ENCODE measurements around the gene ARHGAP24.

DNA sequence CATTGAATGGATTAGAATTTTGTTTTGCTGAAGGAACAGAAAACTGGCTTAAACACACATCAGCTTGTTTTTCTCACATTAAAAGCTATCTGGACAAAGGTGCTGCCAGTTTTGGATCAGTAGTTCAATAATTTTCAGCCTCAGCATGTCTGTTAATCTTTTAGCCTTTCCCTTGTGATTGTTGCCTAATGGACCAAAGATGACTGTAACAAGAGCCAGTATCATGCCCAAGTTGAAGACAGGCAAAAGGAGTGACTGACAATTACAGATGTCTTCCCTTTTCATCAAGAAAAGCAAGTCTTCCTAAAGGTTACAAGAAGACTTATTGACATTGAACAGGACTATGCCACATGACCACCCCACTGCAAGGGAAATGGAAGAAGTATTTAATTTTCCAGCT, 465.2 kb downstream of the ARHGAP24 start:
- TF ChIP-seq EZH2 (optimal IDR thresholded peaks at IDR 0.05; ENCODE audit: low read depth, low read length), result no peak
- TF ChIP-seq, protein P1, sequence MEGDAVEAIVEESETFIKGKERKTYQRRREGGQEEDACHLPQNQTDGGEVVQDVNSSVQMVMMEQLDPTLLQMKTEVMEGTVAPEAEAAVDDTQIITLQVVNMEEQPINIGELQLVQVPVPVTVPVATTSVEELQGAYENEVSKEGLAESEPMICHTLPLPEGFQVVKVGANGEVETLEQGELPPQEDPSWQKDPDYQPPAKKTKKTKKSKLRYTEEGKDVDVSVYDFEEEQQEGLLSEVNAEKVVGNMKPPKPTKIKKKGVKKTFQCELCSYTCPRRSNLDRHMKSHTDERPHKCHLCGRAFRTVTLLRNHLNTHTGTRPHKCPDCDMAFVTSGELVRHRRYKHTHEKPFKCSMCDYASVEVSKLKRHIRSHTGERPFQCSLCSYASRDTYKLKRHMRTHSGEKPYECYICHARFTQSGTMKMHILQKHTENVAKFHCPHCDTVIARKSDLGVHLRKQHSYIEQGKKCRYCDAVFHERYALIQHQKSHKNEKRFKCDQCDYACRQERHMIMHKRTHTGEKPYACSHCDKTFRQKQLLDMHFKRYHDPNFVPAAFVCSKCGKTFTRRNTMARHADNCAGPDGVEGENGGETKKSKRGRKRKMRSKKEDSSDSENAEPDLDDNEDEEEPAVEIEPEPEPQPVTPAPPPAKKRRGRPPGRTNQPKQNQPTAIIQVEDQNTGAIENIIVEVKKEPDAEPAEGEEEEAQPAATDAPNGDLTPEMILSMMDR (IDR thresholded peaks at IDR 0.05; ENCODE audit: low read length), result no peak

Data from MM.1S (cell line).